Midbrain (tissue), 1 donor: ENCODE results near the gene OSCAR.

Source experiments
- DNase-seq: peaks from one replicate; lab custom pipeline; 2025; lab: John Stamatoyannopoulos, UW

Gene OSCAR

DNA sequence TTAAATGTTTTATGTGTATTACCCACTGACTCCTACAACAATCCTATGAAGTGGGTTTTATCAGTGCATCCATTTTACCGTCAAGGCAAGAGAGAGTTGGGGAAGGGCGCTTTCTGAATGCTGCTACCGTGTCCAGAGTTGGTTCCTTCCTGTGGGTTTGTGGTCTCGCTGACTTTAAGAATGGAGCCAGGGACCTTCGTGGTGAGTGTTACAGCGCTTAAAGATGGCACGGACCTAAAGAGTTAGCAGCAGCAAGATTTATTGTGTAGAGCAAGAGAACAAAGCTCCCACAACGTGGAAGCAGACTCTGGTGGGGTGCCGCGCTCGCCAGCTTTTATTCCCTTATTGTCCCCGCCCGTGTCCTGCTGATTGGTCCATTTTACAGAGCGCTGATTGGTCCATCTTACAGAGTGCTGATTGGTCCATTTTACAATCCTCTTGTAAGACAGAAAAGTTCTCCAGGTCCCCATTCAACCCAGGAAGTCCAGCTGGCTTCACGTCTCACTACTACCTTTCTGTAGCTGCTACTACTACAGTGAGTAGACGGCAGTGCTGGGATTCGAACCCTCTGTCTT lies 6.1 kb downstream of the OSCAR start:
- no peak for DNase-seq

DNA sequence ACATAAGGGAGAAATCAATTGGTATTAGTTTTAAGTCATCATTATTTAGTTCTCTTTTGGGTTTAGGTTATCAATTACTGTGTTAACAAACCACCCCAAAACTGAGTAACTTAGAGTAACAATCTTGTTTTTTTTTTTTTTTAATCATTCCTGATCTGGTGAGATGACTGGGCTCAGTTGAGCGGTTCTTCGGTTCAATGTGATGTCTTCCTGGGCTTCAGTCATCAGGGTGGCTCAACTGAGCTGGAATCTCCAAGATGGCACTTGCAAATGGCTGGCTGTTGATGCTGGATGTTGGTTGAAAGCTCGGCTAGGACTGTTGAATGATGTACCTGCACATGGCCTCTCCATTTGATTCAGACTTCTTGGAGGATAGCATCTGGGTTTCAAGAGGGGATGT lies 16.2 kb downstream of the OSCAR start:
- DNase-seq: no peak

GRCh38 chr19:54081032-54081431 lies 19.6 kb downstream of the OSCAR start, which contains the start of gene TARM1:
TSS of gene TARM1 (minus strand) at chr19:54081365. CDS start at chr19:54081340, 25 bp downstream.
- DNase-seq: no peak

DNA sequence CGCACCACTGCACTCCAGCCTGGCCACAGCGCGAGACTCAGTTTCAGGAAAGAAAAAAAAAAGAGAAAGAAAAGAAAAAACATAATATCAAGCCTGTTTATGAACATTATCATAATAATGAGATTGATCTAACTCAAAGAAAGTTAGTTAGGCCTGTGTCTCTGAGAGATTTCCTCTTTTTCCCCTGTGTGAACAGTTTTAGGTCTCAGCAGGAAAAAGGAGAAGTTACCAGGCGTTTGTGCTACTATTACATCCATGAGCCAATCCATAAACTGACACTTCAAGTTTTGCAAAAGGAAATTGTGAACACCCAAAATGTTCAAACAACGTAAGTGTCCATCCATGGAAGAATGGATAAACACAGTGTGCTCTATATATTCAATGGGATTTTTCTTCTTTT lies 23.3 kb downstream of the OSCAR start:
- DNase-seq: no peak

DNA sequence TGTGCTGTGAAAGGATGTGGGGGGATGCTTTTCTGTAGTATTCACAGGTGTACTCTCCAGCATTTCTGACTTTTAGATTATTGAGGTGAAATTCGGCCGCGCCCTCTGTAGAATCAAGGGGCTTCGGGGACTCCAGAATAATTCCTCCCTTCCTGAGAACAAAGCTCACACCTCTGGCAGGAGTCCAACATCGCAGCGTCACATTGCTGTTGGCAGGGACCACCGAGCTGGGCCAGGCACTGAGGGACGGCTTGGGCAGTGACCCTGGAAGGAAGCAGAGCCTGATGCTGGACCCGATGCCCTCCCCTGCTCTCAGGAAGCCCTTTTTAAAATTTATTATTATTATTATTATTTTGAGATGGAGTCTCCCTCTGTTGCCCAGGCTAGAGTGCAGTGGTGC lies 25.8 kb downstream of the OSCAR start:
- DNase-seq: no peak

GRCh38 chr19:54073829-54074228 lies 26.8 kb downstream of the OSCAR start:
- DNase-seq: no peak

- no peak for DNase-seq
Observed at GRCh38 chr19:54069470-54069869, 31.1 kb downstream of the OSCAR start.

GRCh38 chr19:54063350-54064116 lies 37.1 kb downstream of the OSCAR start, which contains the start of gene VSTM1:
TSS of gene VSTM1 (minus strand) at chr19:54063897. CDS start at chr19:54063777, 120 bp downstream.
- no peak for DNase-seq

- no peak for DNase-seq
Observed at GRCh38 chr19:54062643-54063042, 38.0 kb downstream of the OSCAR start.

DNA sequence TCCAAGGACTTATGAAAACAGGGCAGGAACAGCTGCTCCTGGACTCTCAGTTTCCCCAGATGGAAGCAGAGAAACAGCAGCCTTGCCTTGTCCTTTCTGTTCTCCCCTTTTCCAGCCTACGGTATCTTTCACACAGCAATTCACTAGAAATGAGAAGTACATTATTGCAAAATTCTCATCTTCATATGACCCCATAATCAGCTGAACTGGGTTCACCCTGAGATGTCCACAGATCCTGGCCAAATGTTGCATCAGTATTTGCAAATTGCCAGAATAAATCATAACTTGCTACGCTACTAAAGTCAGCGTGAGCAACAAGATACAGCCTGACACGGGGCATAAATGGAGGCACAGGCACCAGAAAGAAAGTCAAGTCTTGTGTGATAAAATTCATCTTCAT lies 53.0 kb downstream of the OSCAR start:
- DNase-seq: no peak

DNA sequence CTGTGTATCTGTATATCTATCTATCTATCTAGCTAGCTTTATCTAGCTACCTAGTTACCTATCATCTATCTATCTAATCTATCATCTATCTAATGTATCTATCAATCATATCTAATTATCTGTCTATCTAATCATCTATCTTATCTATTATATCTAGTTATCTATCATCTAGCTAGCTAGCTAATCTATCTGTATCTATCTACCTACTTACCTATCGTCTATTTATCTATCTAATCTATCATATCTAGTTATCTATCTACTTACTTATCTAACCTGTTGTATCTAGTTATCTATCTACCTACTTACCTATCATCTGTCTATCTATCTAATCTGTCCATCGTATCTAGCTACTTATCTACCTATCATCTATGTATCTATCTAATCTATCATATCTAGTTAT lies 54.8 kb downstream of the OSCAR start:
- DNase-seq: no peak
